Activated CD4-positive, alpha-beta T cell treated with anti-CD3 and anti-CD28 coated beads, Interleukin-2, amount 10 ng/mL, durations not matched to agents 7 days and 5 days (primary cell): ENCODE measurements around the gene ELMOD1. TPM values are rescaled to one million over a fixed set of nuclear protein-coding genes. Genes with fewer than 3 reads are reported as not detected.

ENCODE experiments used
- CTCF ChIA-PET: fragments of 350-600 bp; sonication (Branson Sonifier 250); formaldehyde crosslinking; loops from one replicate; lab custom pipeline; 2021; ENCODE audit warnings: antibody characterized with exemption; lab: Charles Lee
- POLR2A ChIA-PET: fragments of 350-600 bp; sonication (Branson Sonifier 250); formaldehyde crosslinking; loops from one replicate; lab custom pipeline; 2021; ENCODE audit warnings: antibody characterized with exemption; lab: Charles Lee
- DNase-seq: peaks from one replicate; pipeline ENCODE4 v3.0.0-alpha.2; 2020
- H3K27ac Mint-ChIP-seq: one replicate; pipeline ENCODE4 v1.8.0; 2021; ENCODE audit warnings: mild to moderate bottlenecking, moderate library complexity, mixed read lengths
- H3K27me3 Mint-ChIP-seq: one replicate; pipeline ENCODE4 v1.8.0; 2021; ENCODE audit warnings: mixed read lengths
- H3K36me3 Mint-ChIP-seq: one replicate; pipeline ENCODE4 v1.8.0; 2021; ENCODE audit warnings: low read depth, mixed read lengths
- H3K4me1 Mint-ChIP-seq: one replicate; pipeline ENCODE4 v1.8.0; 2021; ENCODE audit warnings: mixed read lengths
- H3K4me3 Mint-ChIP-seq: one replicate; pipeline ENCODE4 v1.8.0; 2021; ENCODE audit warnings: mild to moderate bottlenecking, moderate library complexity, mixed read lengths
- H3K9me3 Mint-ChIP-seq: one replicate; pipeline ENCODE4 v1.8.0; 2021; ENCODE audit warnings: mixed read lengths
- total RNA-seq, 2 experiments: library from RNA; stranded (reverse); gene quantifications; one replicate each; pipeline ENCODE4 v1.2.3, GENCODE V29; 2021

Gene ELMOD1
- total RNA-seq, 2 experiments from 2014 or later = not detected

GRCh38 chr11:107661656-107662055 is 70.7 kb downstream of the ELMOD1 start:
- Mint-ChIP-seq H3K9me3 (no peaks in the 10 kb centered on the region), H3K4me1 (no peaks in the 10 kb centered on the region), H3K27ac (no peak overlapping the region), H3K27me3 (peaks cover 9% of the 10 kb centered on the region), H3K4me3 (no peak overlapping the region), H3K36me3 (no peaks in the 10 kb centered on the region)
- CTCF ChIA-PET = no interaction called here
- POLR2A ChIA-PET = no interaction called here
- DNase-seq = no peak

DNA sequence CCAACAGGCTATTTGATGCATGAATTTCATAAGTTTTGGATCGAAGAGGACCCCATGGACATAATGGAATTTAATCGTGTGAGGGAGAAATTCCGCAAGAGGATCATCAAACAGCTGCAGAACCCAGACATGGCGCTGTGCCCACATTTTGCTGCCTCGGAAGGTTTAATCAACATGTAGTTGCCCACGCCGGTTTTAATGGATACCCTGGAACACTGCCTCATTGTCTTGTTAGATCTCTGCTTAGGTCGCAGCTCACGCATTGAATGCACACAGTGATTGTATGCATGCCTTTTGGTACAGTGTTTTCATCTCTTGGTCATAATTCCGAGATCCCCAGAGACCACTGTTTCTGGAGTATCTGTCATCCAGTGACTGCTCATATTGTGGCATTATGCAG is 74.1 kb downstream of the ELMOD1 start:
- DNase-seq = no peak
- no peak overlapping the region for H3K4me3 Mint-ChIP-seq
- no peaks in the 10 kb centered on the region for H3K4me1 Mint-ChIP-seq
- CTCF ChIA-PET = no interaction called here
- no peaks in the 10 kb centered on the region for H3K36me3 Mint-ChIP-seq
- H3K27me3 Mint-ChIP-seq = peaks cover 8% of the 10 kb centered on the region
- H3K27ac Mint-ChIP-seq = no peak overlapping the region
- H3K9me3 Mint-ChIP-seq = no peaks in the 10 kb centered on the region
- POLR2A ChIA-PET = no interaction called here

DNA sequence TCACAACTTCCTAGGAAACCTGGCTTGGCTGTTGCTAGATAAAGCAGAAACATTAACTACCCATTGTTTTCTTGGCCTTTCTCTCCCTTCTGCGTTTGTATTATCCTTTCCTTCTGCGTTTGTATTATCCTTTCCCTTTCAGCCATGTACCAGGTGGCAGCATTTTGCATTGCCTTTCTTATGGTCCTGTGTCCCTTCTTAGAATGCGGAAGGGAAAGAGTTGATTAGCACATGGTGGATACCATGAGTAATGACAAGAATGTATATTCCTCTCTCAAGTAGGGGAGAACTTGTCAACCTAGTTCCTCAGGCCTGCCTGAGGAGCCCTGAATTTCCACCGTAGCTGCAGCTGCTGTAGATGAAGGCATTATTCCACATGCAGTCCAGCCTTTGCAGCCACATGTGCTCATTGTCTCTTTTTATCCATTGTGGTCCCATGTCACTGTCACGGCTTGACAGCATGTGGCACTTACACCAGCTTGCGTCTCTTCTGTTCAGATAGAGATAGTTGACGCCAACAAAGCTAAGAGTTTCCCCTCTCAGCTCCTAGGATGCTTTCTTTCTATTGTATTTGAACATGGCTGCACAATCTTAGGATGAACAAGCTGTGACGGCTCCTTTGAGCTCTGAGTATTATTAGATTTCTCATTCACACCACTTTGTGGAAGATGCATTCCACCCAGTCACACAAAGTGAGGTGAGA is 76.1 kb downstream of the ELMOD1 start:
- ChIA-PET CTCF (no interaction called here), POLR2A (no interaction called here)
- Mint-ChIP-seq H3K4me1 (no peaks in the 10 kb centered on the region), H3K36me3 (no peaks in the 10 kb centered on the region), H3K27me3 (peaks cover 4% of the 10 kb centered on the region), H3K9me3 (no peaks in the 10 kb centered on the region), H3K27ac (no peak overlapping the region), H3K4me3 (no peak overlapping the region)
- DNase-seq = no peak

GRCh38 chr11:107669191-107669740 is 78.3 kb downstream of the ELMOD1 start:
- no peaks in the 10 kb centered on the region for H3K9me3 Mint-ChIP-seq

GRCh38 chr11:107669893-107670601 is 79.1 kb downstream of the ELMOD1 start:
- Mint-ChIP-seq H3K9me3 (no peaks in the 10 kb centered on the region), H3K4me3 (no peak overlapping the region), H3K36me3 (no peaks in the 10 kb centered on the region), H3K27me3 (peaks cover 6% of the 10 kb centered on the region), H3K27ac (no peak overlapping the region), H3K4me1 (no peaks in the 10 kb centered on the region)
- POLR2A ChIA-PET = no interaction called here
- CTCF ChIA-PET = interaction anchor here (1.1 kb wide), 1 partner anchor 81 kb away, joined by 3 read pairs; no protein-coding TSS in a partner anchor
- DNase-seq = no peak

More at GRCh38 chr11:107669191-107669740, 78.3 kb downstream of the ELMOD1 start:
- H3K4me1 Mint-ChIP-seq = no peaks in the 10 kb centered on the region
- peaks cover 4% of the 10 kb centered on the region for H3K27me3 Mint-ChIP-seq
- DNase-seq = no peak
- H3K36me3 Mint-ChIP-seq = no peaks in the 10 kb centered on the region
- CTCF ChIA-PET = interaction anchor here (0.5 kb wide), 1 partner anchor 410 kb away, joined by 3 read pairs; no protein-coding TSS in a partner anchor
- no peak overlapping the region for H3K4me3 Mint-ChIP-seq
- POLR2A ChIA-PET = no interaction called here
- H3K27ac Mint-ChIP-seq = no peak overlapping the region

GRCh38 chr11:107675902-107676301 is 85.0 kb downstream of the ELMOD1 start:
- Mint-ChIP-seq H3K36me3 (no peaks in the 10 kb centered on the region), H3K27ac (no peak overlapping the region), H3K27me3 (peaks cover 3% of the 10 kb centered on the region), H3K4me1 (no peaks in the 10 kb centered on the region), H3K9me3 (no peaks in the 10 kb centered on the region), H3K4me3 (no peak overlapping the region)
- ChIA-PET POLR2A (no interaction called here), CTCF (no interaction called here)
- no peak for DNase-seq

GRCh38 chr11:107676336-107677057 is 85.5 kb downstream of the ELMOD1 start:
- POLR2A ChIA-PET = no interaction called here
- CTCF ChIA-PET = no interaction called here

GRCh38 chr11:107677924-107678631 is 87.1 kb downstream of the ELMOD1 start:
- no peak overlapping the region for H3K4me3 Mint-ChIP-seq
- H3K4me1 Mint-ChIP-seq = no peaks in the 10 kb centered on the region
- CTCF ChIA-PET = no interaction called here
- POLR2A ChIA-PET = no interaction called here
- H3K9me3 Mint-ChIP-seq = no peaks in the 10 kb centered on the region
- H3K27ac Mint-ChIP-seq = no peak overlapping the region
- H3K27me3 Mint-ChIP-seq = peaks cover 3% of the 10 kb centered on the region
- H3K36me3 Mint-ChIP-seq = no peaks in the 10 kb centered on the region
- no peak for DNase-seq

More at GRCh38 chr11:107676336-107677057, 85.5 kb downstream of the ELMOD1 start:
- no peak overlapping the region for H3K27ac Mint-ChIP-seq
- no peaks in the 10 kb centered on the region for H3K4me1 Mint-ChIP-seq
- peaks cover 3% of the 10 kb centered on the region for H3K27me3 Mint-ChIP-seq
- H3K4me3 Mint-ChIP-seq = no peak overlapping the region
- no peaks in the 10 kb centered on the region for H3K36me3 Mint-ChIP-seq
- H3K9me3 Mint-ChIP-seq = no peaks in the 10 kb centered on the region
- DNase-seq = no peak

DNA sequence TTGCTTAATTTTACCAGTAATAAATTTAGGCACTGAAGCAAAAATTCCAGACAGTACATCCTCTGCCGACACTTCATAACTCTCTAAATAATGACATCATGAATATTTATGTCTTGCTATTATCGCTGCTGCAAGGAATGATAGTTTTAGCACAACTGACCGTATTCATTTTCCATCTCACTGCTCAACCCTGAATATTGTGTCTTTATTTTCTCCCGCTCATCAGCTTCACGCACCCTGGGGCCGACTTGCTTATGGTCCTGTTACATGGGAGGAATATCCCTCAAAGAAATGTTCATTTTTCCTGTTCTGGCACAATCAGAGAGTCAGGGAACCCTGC is 87.7 kb downstream of the ELMOD1 start:
- H3K4me3 Mint-ChIP-seq = no peak overlapping the region
- CTCF ChIA-PET = no interaction called here
- no peaks in the 10 kb centered on the region for H3K36me3 Mint-ChIP-seq
- no peak overlapping the region for H3K27ac Mint-ChIP-seq
- H3K27me3 Mint-ChIP-seq = peaks cover 3% of the 10 kb centered on the region
- DNase-seq = no peak
- no peaks in the 10 kb centered on the region for H3K4me1 Mint-ChIP-seq
- POLR2A ChIA-PET = no interaction called here
- no peaks in the 10 kb centered on the region for H3K9me3 Mint-ChIP-seq

GRCh38 chr11:107679255-107680024 is 88.5 kb downstream of the ELMOD1 start:
- no peak overlapping the region for H3K4me3 Mint-ChIP-seq
- no peaks in the 10 kb centered on the region for H3K4me1 Mint-ChIP-seq
- H3K27me3 Mint-ChIP-seq = peaks cover 2% of the 10 kb centered on the region
- CTCF ChIA-PET = interaction anchor here (0.6 kb wide), 1 partner anchor 123 kb away, joined by 3 read pairs; no protein-coding TSS in a partner anchor
- no peak for DNase-seq
- H3K27ac Mint-ChIP-seq = no peak overlapping the region
- POLR2A ChIA-PET = no interaction called here
- no peaks in the 10 kb centered on the region for H3K9me3 Mint-ChIP-seq
- H3K36me3 Mint-ChIP-seq = no peaks in the 10 kb centered on the region

DNA sequence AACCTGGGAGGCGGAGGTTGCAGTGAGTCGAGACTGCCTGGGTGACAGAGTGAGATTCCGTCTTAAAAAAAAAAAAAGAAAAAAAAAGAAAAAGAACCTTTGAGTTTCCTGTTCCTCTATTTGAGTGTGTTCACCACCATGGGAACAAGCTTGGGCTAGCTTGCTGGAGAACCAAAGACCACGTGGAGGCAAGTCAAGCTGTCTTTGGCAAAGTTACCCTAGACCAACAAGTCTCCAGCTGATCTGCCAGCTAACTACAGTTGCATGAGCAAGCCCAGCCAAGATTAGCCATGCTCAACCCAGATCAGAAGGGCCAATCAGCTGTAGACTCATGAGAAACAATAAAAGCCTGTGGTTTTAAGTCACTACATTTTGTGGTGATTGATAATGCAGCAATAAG is 91.2 kb downstream of the ELMOD1 start:
- no peaks in the 10 kb centered on the region for H3K36me3 Mint-ChIP-seq
- no peaks in the 10 kb centered on the region for H3K4me1 Mint-ChIP-seq
- DNase-seq = no peak
- ChIA-PET POLR2A (no interaction called here), CTCF (no interaction called here)
- no peak overlapping the region for H3K27ac Mint-ChIP-seq
- H3K27me3 Mint-ChIP-seq = no peaks in the 10 kb centered on the region
- no peak overlapping the region for H3K4me3 Mint-ChIP-seq
- no peaks in the 10 kb centered on the region for H3K9me3 Mint-ChIP-seq

GRCh38 chr11:107682572-107682971 is 91.6 kb downstream of the ELMOD1 start:
- no peaks in the 10 kb centered on the region for H3K4me1 Mint-ChIP-seq
- no peak for DNase-seq
- no peak overlapping the region for H3K27ac Mint-ChIP-seq
- CTCF ChIA-PET = no interaction called here
- H3K9me3 Mint-ChIP-seq = no peaks in the 10 kb centered on the region
- H3K27me3 Mint-ChIP-seq = no peaks in the 10 kb centered on the region
- no peak overlapping the region for H3K4me3 Mint-ChIP-seq
- H3K36me3 Mint-ChIP-seq = no peaks in the 10 kb centered on the region
- POLR2A ChIA-PET = no interaction called here
